GM18505 (cell line): Measurements from ENCODE around the gene AOPEP.
"Not testable (repeated sequence)": the region's sequence is repeated elsewhere in the genome, so short reads cannot be mapped to it uniquely, and the experiment has no call there.

Experiments used
- ATAC-seq: cut with Tn5 transposase; IDR thresholded peaks from one replicate; pipeline ENCODE4 v1.9.1; 2021; ENCODE audit not compliant: unreplicated experiment
- POLR2A ChIP-seq: IDR thresholded peaks from 4 replicates; pipeline ENCODE4 v1.6.1; 2011; ENCODE audit warnings: borderline replicate concordance; ENCODE audit not compliant: insufficient read depth, insufficient read length; ENCODE audit errors: extremely low read depth

AOPEP gene

GRCh38 chr9:94867281-94867841, 140.9 kb downstream of the AOPEP start:
- TF ChIP-seq POLR2A: no peak
- no peak for ATAC-seq

- no peak for ATAC-seq
- TF ChIP-seq POLR2A: no peak
Observed at GRCh38 chr9:94867842-94868312, 141.4 kb downstream of the AOPEP start.

GRCh38 chr9:94868464-94868863, 142.0 kb downstream of the AOPEP start:
- no peak for ATAC-seq
- TF ChIP-seq POLR2A: no peak

GRCh38 chr9:94869415-94869843, 142.9 kb downstream of the AOPEP start:
- no peak for TF ChIP-seq POLR2A
- ATAC-seq: no peak

GRCh38 chr9:94870465-94870792, 143.9 kb downstream of the AOPEP start:
- TF ChIP-seq POLR2A: no peak
- no peak for ATAC-seq

- TF ChIP-seq POLR2A: no peak
- ATAC-seq: no peak
Observed at GRCh38 chr9:94870793-94871558, 144.5 kb downstream of the AOPEP start.

GRCh38 chr9:94872083-94872833, 145.8 kb downstream of the AOPEP start:
- ATAC-seq: no peak
- no peak for TF ChIP-seq POLR2A

- no peak for TF ChIP-seq POLR2A
- ATAC-seq: no peak
Observed at GRCh38 chr9:94872891-94873511, 146.5 kb downstream of the AOPEP start.

- no peak for TF ChIP-seq POLR2A
- ATAC-seq: no peak
Observed at GRCh38 chr9:94874316-94874715, 147.8 kb downstream of the AOPEP start.

- TF ChIP-seq POLR2A: peak; percentile 23
- peak; percentile 69 for ATAC-seq
Observed at GRCh38 chr9:94875300-94876020, 149.0 kb downstream of the AOPEP start.

GRCh38 chr9:94878804-94879203, 152.3 kb downstream of the AOPEP start:
- not testable (repeated sequence) for ATAC-seq

GRCh38 chr9:94879230-94879629, 152.7 kb downstream of the AOPEP start:
- ATAC-seq: no peak
- TF ChIP-seq POLR2A: no peak

- no peak for TF ChIP-seq POLR2A
- ATAC-seq: no peak
Observed at GRCh38 chr9:94881023-94881422, 154.5 kb downstream of the AOPEP start.
